Vagina (tissue), 2 donors: ENCODE results near the gene MMP1. TPM values are rescaled to one million over a fixed set of nuclear protein-coding genes. Genes with fewer than 3 reads are reported as not detected.

ENCODE experiments used
- DNase-seq, 2 donors: peaks; one replicate each; pipeline ENCODE4 v3.0.0-alpha.2; 2017; ENCODE audit errors: extremely low spot score in 2 of 2
- H3K27ac ChIP-seq: fragments of 200-600 bp; sonication (generic); one replicate; pipeline ENCODE4 v1.5.1; 2019
- H3K27me3 ChIP-seq: fragments of 200-600 bp; sonication (generic); one replicate; pipeline ENCODE4 v1.5.1; 2019
- H3K36me3 ChIP-seq, 2 donors: fragments of 200-600 bp; sonication (generic); one replicate each; pipeline ENCODE4 v1.5.1; 2017 to 2019
- H3K4me1 ChIP-seq: fragments of 200-600 bp; sonication (generic); one replicate; pipeline ENCODE4 v1.5.1; 2019
- H3K4me3 ChIP-seq, 2 donors: fragments of 200-600 bp; sonication (generic); 1 replicate in 1 of 2; 2 replicates in 1 of 2; pipeline ENCODE4 v1.5.1; 2016 to 2019
- H3K9me3 ChIP-seq: fragments of 200-600 bp; sonication (generic); one replicate; pipeline ENCODE4 v1.5.1; 2019
- POLR2A ChIP-seq, 2 donors: fragments of 450-650 bp; IDR thresholded peaks; one replicate each; pipeline ENCODE4 v1.6.1; 2017; ENCODE audit warnings: antibody characterized with exemption in 2 of 2, mild to moderate bottlenecking in 2 of 2, moderate library complexity in 2 of 2
- POLR2AphosphoS5 ChIP-seq, 2 donors: sonication (generic); formaldehyde crosslinking; IDR thresholded peaks; one replicate each; pipeline ENCODE4 v1.9.0; 2017; ENCODE audit warnings: antibody characterized with exemption in 2 of 2, mild to moderate bottlenecking in 2 of 2, low read depth in 1 of 2; ENCODE audit not compliant: insufficient read depth in 1 of 2
- intact Hi-C: fragments of 100-400 bp; cut with DNase I; formaldehyde crosslinking; loops from one replicate; pipeline ENCODE4 v1.15.1; 2023
- total RNA-seq: library from RNA; depleted of rRNA; stranded (reverse); fragments of >200 nt; gene quantifications from one replicate; pipeline ENCODE4 v1.2.3, GENCODE V29; 2016
- TF ChIP-seq, protein P1 (sequence below), 3 experiments: fragments of 450-650 bp in 2 of 3; fragments of 200-600 bp in 1 of 3; sonication (generic) in 1 of 3; IDR thresholded peaks; one replicate each; pipeline ENCODE4 v1.5.1; 2017 to 2019; ENCODE audit warnings: antibody characterized with exemption in 3 of 3, mild to moderate bottlenecking in 2 of 3, moderate library complexity in 2 of 3

The MMP1 gene
- total RNA-seq, 1 donor from 2014 or later: not detected

DNA sequence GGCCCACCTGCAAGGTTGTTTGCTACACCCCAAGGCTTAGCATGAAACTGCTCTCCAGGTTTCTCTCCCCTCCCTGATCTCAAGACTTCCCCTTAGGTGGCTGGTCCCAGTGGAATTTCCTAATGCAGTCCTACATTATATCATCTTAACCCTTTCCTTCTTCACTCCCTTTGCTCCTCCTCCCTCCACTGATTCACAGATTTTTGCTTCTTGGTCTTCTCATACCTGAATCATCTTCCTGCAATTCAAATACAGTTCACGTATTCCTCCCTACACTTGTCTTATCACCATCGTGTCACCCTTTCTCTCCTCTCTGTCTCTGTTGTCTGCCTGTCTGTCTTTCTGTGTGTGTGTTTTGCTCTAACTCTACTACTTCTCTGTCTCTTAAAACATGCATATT, 34.5 kb downstream of the MMP1 start:
- H3K4me3 ChIP-seq: no peak overlapping the region
- no peaks in the 10 kb centered on the region for H3K9me3 ChIP-seq
- TF ChIP-seq POLR2A (IDR thresholded peaks at IDR 0.05) (no peak), POLR2AphosphoS5 (IDR thresholded peaks at IDR 0.05; ENCODE audit: insufficient read depth in 1 of 2, low read depth in 1 of 2) (no peak)
- TF ChIP-seq, protein P1, sequence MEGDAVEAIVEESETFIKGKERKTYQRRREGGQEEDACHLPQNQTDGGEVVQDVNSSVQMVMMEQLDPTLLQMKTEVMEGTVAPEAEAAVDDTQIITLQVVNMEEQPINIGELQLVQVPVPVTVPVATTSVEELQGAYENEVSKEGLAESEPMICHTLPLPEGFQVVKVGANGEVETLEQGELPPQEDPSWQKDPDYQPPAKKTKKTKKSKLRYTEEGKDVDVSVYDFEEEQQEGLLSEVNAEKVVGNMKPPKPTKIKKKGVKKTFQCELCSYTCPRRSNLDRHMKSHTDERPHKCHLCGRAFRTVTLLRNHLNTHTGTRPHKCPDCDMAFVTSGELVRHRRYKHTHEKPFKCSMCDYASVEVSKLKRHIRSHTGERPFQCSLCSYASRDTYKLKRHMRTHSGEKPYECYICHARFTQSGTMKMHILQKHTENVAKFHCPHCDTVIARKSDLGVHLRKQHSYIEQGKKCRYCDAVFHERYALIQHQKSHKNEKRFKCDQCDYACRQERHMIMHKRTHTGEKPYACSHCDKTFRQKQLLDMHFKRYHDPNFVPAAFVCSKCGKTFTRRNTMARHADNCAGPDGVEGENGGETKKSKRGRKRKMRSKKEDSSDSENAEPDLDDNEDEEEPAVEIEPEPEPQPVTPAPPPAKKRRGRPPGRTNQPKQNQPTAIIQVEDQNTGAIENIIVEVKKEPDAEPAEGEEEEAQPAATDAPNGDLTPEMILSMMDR (IDR thresholded peaks at IDR 0.05): no peak
- no peak for DNase-seq
- H3K27ac ChIP-seq: no peak overlapping the region
- no peaks in the 10 kb centered on the region for H3K4me1 ChIP-seq
- H3K36me3 ChIP-seq: no peaks in the 10 kb centered on the region
- no peaks in the 10 kb centered on the region for H3K27me3 ChIP-seq
- intact Hi-C loops: no loop called here

DNA sequence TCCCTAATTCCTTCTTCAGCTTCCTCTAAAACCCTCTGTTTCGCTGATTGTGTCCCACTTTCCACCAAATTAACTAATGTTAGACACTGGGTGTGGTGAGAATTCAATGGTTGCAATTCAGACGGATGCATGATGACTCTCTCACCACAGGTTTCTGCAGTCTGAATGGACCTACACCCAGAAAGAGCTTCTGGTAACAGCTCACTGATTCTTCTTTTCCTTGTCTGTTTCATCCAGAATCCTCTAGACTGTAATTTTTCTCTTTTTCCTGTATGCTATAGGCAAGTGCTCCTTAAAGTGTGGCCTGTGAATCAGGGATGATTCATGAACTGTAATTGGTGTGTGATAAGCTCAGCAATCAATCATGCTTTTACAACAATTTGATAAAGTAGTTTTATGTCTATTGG, 35.6 kb downstream of the MMP1 start:
- DNase-seq: no peak
- intact Hi-C loops: no loop called here
- Histone ChIP-seq H3K36me3 (no peaks in the 10 kb centered on the region), H3K4me1 (no peaks in the 10 kb centered on the region), H3K27me3 (no peaks in the 10 kb centered on the region), H3K4me3 (no peak overlapping the region), H3K9me3 (no peaks in the 10 kb centered on the region), H3K27ac (no peak overlapping the region)
- TF ChIP-seq, protein P1 (IDR thresholded peaks at IDR 0.05): no peak
- TF ChIP-seq POLR2AphosphoS5 (IDR thresholded peaks at IDR 0.05; ENCODE audit: insufficient read depth in 1 of 2, low read depth in 1 of 2): no peak
- TF ChIP-seq POLR2A (IDR thresholded peaks at IDR 0.05): no peak

DNA sequence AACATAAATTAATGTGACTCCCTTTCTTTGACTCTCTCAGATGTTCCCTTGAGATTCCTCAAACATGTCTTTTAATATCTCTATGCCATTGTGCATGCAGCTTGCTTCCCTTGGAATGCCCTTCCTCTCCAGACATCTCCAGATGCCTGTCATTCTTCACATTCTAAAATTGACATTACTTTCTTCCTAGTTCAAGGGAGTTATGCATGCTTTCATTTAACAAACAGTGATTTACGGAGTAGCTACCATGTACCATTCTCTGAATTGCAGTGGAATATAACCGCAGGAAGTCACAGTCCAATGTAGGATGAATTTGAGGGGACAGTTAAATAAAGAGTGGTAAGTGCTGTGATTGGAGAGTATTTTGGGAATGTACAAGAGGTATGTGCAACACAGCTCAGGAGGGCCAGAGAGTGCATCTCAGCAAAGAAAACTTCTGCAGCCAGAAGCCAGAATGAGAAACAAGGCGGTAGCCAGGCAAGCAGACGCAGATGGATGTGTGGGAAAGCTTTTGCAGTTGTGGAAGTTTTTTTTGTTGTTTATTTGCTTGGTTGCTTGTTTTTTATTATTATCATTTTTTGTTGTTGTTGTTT, 36.2 kb downstream of the MMP1 start:
- intact Hi-C loops: no loop called here
- H3K9me3 ChIP-seq: no peaks in the 10 kb centered on the region

DNA sequence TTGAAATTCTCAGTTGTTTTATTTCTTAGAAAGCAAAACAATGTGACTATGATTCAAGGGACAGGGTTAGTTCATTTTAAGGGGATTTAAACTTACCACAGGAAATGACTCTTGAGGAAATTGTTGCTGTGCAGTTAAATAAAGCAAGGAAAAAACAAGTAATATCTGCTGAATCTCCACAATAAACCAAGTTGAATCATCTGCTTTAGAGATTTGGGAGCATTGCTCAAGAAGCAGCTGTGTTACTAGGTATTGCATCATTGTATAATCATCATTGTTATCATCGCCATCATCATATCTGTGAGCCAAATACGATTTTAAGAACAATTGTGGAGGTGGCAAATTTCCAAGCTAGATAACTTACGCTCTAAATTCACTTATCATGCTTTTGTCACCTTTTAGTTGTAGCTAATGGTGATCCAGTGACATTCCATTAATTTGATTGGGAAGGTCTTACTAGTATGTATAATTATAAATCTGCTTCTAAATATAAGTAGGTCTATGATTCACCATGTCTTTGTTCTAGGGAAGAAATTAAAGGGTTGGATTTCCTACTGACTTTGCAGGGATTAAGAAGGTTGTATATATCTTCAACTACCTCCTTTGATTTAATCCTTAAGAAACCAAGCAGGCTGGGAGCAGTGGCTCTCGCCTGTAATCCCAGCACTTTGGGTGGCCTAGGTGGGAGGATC, 37.5 kb downstream of the MMP1 start:
- no peak overlapping the region for H3K27ac ChIP-seq
- no peak for DNase-seq
- intact Hi-C loops: no loop called here
- no peaks in the 10 kb centered on the region for H3K4me1 ChIP-seq
- H3K36me3 ChIP-seq: no peaks in the 10 kb centered on the region
- no peaks in the 10 kb centered on the region for H3K27me3 ChIP-seq
- H3K4me3 ChIP-seq: no peak overlapping the region
- H3K9me3 ChIP-seq: no peaks in the 10 kb centered on the region
- no peak for TF ChIP-seq POLR2A (IDR thresholded peaks at IDR 0.05)
- peak; percentile 39 to 78 for TF ChIP-seq POLR2AphosphoS5 (IDR thresholded peaks at IDR 0.05; ENCODE audit: insufficient read depth in 1 of 2, low read depth in 1 of 2)

More for the DNA sequence above, 36.2 kb downstream of the MMP1 start:
- Histone ChIP-seq H3K36me3 (no peaks in the 10 kb centered on the region), H3K4me1 (no peaks in the 10 kb centered on the region), H3K27ac (no peak overlapping the region), H3K4me3 (no peak overlapping the region), H3K27me3 (no peaks in the 10 kb centered on the region)
- TF ChIP-seq POLR2AphosphoS5 (IDR thresholded peaks at IDR 0.05; ENCODE audit: insufficient read depth in 1 of 2, low read depth in 1 of 2) (no peak), POLR2A (IDR thresholded peaks at IDR 0.05) (no peak)
- TF ChIP-seq, protein P1 (IDR thresholded peaks at IDR 0.05): no peak
- DNase-seq: no peak

DNA sequence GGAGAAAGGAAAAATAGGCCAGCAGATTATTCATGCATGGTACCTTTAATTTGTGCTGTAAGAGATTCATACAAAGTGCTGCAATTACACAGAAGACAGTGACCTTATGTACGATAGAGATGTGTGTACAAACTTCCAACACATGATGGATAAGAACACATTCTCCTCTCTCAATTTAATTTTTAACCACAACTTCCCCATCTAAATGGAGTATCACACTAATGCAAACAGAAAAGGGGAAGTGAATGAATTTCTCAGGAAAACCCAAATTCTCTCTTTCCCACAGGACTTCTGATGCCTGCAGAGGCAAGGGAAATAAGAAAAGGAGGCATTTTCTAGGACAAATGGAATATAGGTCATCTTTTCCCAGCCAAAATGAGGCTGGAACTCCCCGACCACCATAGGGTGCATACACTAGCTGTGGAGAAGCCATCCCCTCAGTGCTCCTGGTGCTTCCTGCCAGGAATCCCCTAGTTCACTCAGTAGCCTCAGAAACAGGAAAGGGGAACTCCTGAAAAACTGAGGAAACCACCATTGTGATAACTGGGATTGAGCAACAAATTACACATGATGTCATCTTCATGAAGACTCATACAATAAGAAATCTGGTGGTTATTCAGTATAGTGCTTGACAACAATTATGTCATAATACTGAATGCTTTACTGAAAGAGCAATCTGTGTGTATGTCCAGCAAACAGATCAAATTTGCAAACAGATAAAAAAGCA, 40.0 kb downstream of the MMP1 start:
- Histone ChIP-seq H3K4me3 (no peak overlapping the region), H3K27me3 (no peaks in the 10 kb centered on the region), H3K27ac (no peak overlapping the region), H3K9me3 (no peaks in the 10 kb centered on the region), H3K36me3 (no peaks in the 10 kb centered on the region), H3K4me1 (no peaks in the 10 kb centered on the region)
- DNase-seq: no peak
- intact Hi-C loops: no loop called here
- no peak for TF ChIP-seq POLR2A (IDR thresholded peaks at IDR 0.05)
- TF ChIP-seq POLR2AphosphoS5 (IDR thresholded peaks at IDR 0.05; ENCODE audit: insufficient read depth in 1 of 2, low read depth in 1 of 2): no peak
- TF ChIP-seq, protein P1 (IDR thresholded peaks at IDR 0.05): no peak
